GM23338 (cell line): Measurements from ENCODE around the gene CORO1C. TPM values are rescaled to one million over a fixed set of nuclear protein-coding genes. Genes with fewer than 3 reads are reported as not detected.
A peak's percentile ranks its signal among the peaks of the same experiment; 100 is the strongest.

Source experiments
- ATAC-seq: fragments of 200-7000 bp; cut with Tn5 transposase; 3 replicates; pipeline ENCODE4 v1.9.1; 2020
- DNase-seq: peaks from one replicate; pipeline ENCODE4 v3.0.0-alpha.2; 2015; ENCODE audit warnings: low spot score
- H2AFZ ChIP-seq: fragments of 200-600 bp; sonication (generic); 2 replicates; pipeline ENCODE4 v1.8.0; 2016; ENCODE audit warnings: antibody characterized with exemption, mild to moderate bottlenecking, moderate library complexity
- H3F3A ChIP-seq: fragments of 200-600 bp; sonication (generic); replicated peaks from 2 replicates; pipeline ENCODE4 v1.8.0; 2017; ENCODE audit warnings: antibody characterized with exemption, mixed run types, low read depth
- H3K27ac ChIP-seq: fragments of 200-600 bp; sonication (generic); 2 replicates; pipeline ENCODE4 v1.6.1; 2016; ENCODE audit warnings: low read depth
- H3K27me3 ChIP-seq: fragments of 200-600 bp; sonication (generic); 2 replicates; pipeline ENCODE4 v1.8.0; 2016; ENCODE audit warnings: mild to moderate bottlenecking, mixed run types, moderate library complexity; ENCODE audit not compliant: insufficient read depth
- H3K36me3 ChIP-seq: fragments of 200-600 bp; sonication (generic); 2 replicates; pipeline ENCODE4 v1.8.0; 2016; ENCODE audit warnings: mild to moderate bottlenecking; ENCODE audit not compliant: insufficient read depth
- H3K4me1 ChIP-seq: fragments of 200-600 bp; sonication (generic); 2 replicates; pipeline ENCODE4 v1.8.0; 2016; ENCODE audit warnings: mild to moderate bottlenecking, moderate library complexity; ENCODE audit not compliant: insufficient read depth
- H3K4me2 ChIP-seq: fragments of 200-600 bp; sonication (generic); 2 replicates; pipeline ENCODE4 v1.7.1; 2017; ENCODE audit warnings: mixed run types
- H3K4me3 ChIP-seq: fragments of 200-600 bp; sonication (generic); 2 replicates; pipeline ENCODE4 v1.6.1; 2016; ENCODE audit warnings: mixed run types
- H3K79me2 ChIP-seq: fragments of 200-600 bp; sonication (generic); replicated peaks from 2 replicates; pipeline ENCODE4 v1.8.0; 2017; ENCODE audit warnings: mild to moderate bottlenecking; ENCODE audit not compliant: insufficient read depth
- H3K9me2 ChIP-seq: fragments of 200-600 bp; sonication (generic); 2 replicates; pipeline ENCODE4 v1.8.0; 2017; ENCODE audit not compliant: insufficient read depth
- H4K20me1 ChIP-seq: fragments of 200-600 bp; sonication (generic); replicated peaks from 2 replicates; pipeline ENCODE4 v1.8.0; 2017; ENCODE audit warnings: mild to moderate bottlenecking; ENCODE audit not compliant: insufficient read depth
- H3K27ac Mint-ChIP-seq: 2 replicates; pipeline ENCODE4 v1.8.0; 2020; ENCODE audit warnings: inconsistent platforms, mild to moderate bottlenecking, moderate library complexity, mixed read lengths
- H3K27me3 Mint-ChIP-seq: 3 replicates; pipeline ENCODE4 v1.8.0; 2022; ENCODE audit warnings: low read depth, mild to moderate bottlenecking, moderate library complexity, mixed read lengths, inconsistent platforms; ENCODE audit not compliant: insufficient read depth, poor library complexity
- H3K36me3 Mint-ChIP-seq: 3 replicates; pipeline ENCODE4 v1.8.0; 2021; ENCODE audit warnings: low read depth, mild to moderate bottlenecking, inconsistent platforms, moderate library complexity, mixed read lengths
- H3K4me1 Mint-ChIP-seq: 3 replicates; pipeline ENCODE4 v1.8.0; 2020; ENCODE audit warnings: mild to moderate bottlenecking, inconsistent platforms, mixed read lengths
- H3K4me3 Mint-ChIP-seq: 3 replicates; pipeline ENCODE4 v1.8.0; 2021; ENCODE audit warnings: moderate library complexity, mild to moderate bottlenecking, inconsistent platforms, mixed read lengths
- H3K9me3 Mint-ChIP-seq: 3 replicates; pipeline ENCODE4 v1.8.0; 2020; ENCODE audit warnings: moderate library complexity, mild to moderate bottlenecking, inconsistent platforms, mixed read lengths
- CREB1 ChIP-seq: fragments of 250-450 bp; sonication (Bioruptor Pico); IDR thresholded peaks from 2 replicates; pipeline ENCODE4 v1.5.0; 2020; ENCODE audit warnings: low read depth, mild to moderate bottlenecking, moderate library complexity
- ETS1 ChIP-seq: IDR thresholded peaks from 2 replicates; pipeline ENCODE4 v1.6.1; 2016; ENCODE audit warnings: antibody characterized with exemption
- EZH2 ChIP-seq: fragments of 200-600 bp; sonication (generic); IDR thresholded peaks from one replicate; pipeline ENCODE4 v1.8.0; 2017; ENCODE audit warnings: antibody characterized with exemption, mild to moderate bottlenecking, low read depth; ENCODE audit not compliant: unreplicated experiment
- JUNB ChIP-seq: IDR thresholded peaks from one replicate; pipeline ENCODE4 v1.6.1; 2016; ENCODE audit warnings: antibody characterized with exemption; ENCODE audit not compliant: unreplicated experiment
- POLR2AphosphoS5 ChIP-seq: IDR thresholded peaks from 2 replicates; pipeline ENCODE4 v1.6.1; 2016; ENCODE audit warnings: antibody characterized with exemption, low read depth
- REST ChIP-seq: IDR thresholded peaks from one replicate; pipeline ENCODE4 v1.6.1; 2018; ENCODE audit warnings: antibody characterized with exemption; ENCODE audit not compliant: unreplicated experiment
- STAT1 ChIP-seq: IDR thresholded peaks from one replicate; pipeline ENCODE4 v1.6.1; 2016; ENCODE audit warnings: antibody characterized with exemption; ENCODE audit not compliant: unreplicated experiment
- ZNF114 ChIP-seq: fragments of 250-450 bp; sonication (Bioruptor Pico); IDR thresholded peaks from 2 replicates; pipeline ENCODE4 v1.5.0; 2020; ENCODE audit warnings: mild to moderate bottlenecking, moderate library complexity
- ZNF331 ChIP-seq: fragments of 250-450 bp; sonication (Bioruptor Pico); IDR thresholded peaks from 2 replicates; pipeline ENCODE4 v1.5.0; 2020; ENCODE audit warnings: low read depth, mild to moderate bottlenecking, moderate library complexity
- polyA plus RNA-seq: library from polyadenylated mRNA; unstranded; fragments of >200 nt; fragmentation: Nextera tagmentation; extraction: Ambion mirVana; gene quantifications from 2 replicates; pipeline ENCODE4 v1.2.1, GENCODE V29; 2016
- total RNA-seq: library from RNA; depleted of rRNA; stranded (reverse); fragments of >200 nt; shearing (Covaris generic); gene quantifications from 2 replicates; pipeline ENCODE4 v1.2.3, GENCODE V29; 2014

Gene CORO1C
- total and polyA plus RNA-seq, 2 experiments from 2014 or later, result 59.2 to 89.5 TPM

DNA sequence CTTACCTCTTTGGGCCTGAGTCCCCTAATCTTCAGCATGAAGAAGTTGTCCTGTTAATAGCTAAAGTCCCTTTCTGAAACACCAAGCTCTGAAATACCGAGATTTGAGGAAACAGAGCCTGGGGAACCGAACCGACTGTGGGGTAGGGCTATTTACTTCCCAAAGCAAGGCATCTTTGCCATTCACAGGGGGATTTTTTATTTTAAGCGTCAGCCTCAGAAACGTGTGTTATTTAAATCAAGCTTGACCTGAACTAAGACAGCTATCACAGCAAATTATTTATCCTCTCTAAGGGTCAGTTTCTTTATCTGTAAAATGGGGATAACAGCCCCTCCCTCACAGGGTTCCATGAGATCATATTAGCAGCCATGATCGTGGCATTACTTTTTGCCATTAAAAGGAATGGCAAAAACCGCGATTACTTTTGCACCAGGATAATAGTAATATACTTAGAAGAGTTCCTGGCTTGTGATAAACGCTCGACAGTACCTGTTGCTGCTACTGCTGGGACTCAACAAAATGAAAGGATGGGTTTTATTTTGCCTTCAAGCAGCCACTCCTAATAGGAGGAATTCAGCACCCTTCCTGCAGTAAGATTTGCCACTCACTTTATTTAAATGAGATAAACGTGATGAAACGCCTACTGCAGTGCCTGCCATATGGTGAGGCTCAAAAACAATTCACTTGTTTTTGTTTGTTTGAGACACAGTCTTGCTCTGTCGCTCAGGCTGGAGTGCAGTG lies 1.3 kb upstream of the CORO1C start (continued):
- TF ChIP-seq REST, result no peak
- TF ChIP-seq POLR2AphosphoS5, result no peak
- no peak for TF ChIP-seq JUNB
- no peak for TF ChIP-seq EZH2

- H3K27ac Mint-ChIP-seq, result peak overlapping the region; percentile 100
- peaks cover 15% of the 10 kb centered on the region for H3K27me3 Mint-ChIP-seq
- peak overlapping the region; percentile 76 for H3K4me3 ChIP-seq
- H3K27ac ChIP-seq, result peak overlapping the region; percentile 94
- peak overlapping the region; percentile 96 for H3K4me3 Mint-ChIP-seq
- no peaks in the 10 kb centered on the region for H3K9me2 ChIP-seq
- DNase-seq, result peak; percentile 100
- H4K20me1 ChIP-seq, result peaks cover 13% of the 10 kb centered on the region
- H3K27me3 ChIP-seq, result no peaks in the 10 kb centered on the region
- no peaks in the 10 kb centered on the region for H3F3A ChIP-seq
- no peaks in the 10 kb centered on the region; the same call in 2 of the 3 replicates for H3K9me3 Mint-ChIP-seq
- H2AFZ ChIP-seq, result peak overlapping the region; percentile 95
- peak overlapping the region; percentile 80 for H3K4me2 ChIP-seq
- no peak for TF ChIP-seq ZNF331 (CRISPR knock-in tag)
- no peak for TF ChIP-seq ETS1
- peak; percentile 60 for TF ChIP-seq POLR2AphosphoS5
- TF ChIP-seq STAT1, result no peak
- TF ChIP-seq CREB1 (CRISPR knock-in tag), result peak; percentile 65
- TF ChIP-seq ZNF114 (CRISPR knock-in tag), result no peak
- ATAC-seq, result peak; percentile 78
- H3K36me3 Mint-ChIP-seq, result no peaks in the 10 kb centered on the region; the same call in 2 of the 3 replicates
- H3K4me1 Mint-ChIP-seq, result peaks cover 33% of the 10 kb centered on the region
- H3K36me3 ChIP-seq, result no peaks in the 10 kb centered on the region
- peaks cover 18% of the 10 kb centered on the region for H3K4me1 ChIP-seq
- H3K79me2 ChIP-seq, result peaks cover 33% of the 10 kb centered on the region
These were observed 646 bp upstream of the CORO1C start for GRCh38 chr12:108731866-108732461.
